ENCODE results near the gene SLC16A7. TPM values are rescaled to one million over a fixed set of nuclear protein-coding genes. Genes with fewer than 3 reads are reported as not detected.

The SLC16A7 gene
- total and polyA plus RNA-seq, 10 of the 15 experiments (the other 5 are each of a cell fraction or from before 2014, with no cell fraction given) = 1.5 to 12.9 (median 6.7) TPM

DNA sequence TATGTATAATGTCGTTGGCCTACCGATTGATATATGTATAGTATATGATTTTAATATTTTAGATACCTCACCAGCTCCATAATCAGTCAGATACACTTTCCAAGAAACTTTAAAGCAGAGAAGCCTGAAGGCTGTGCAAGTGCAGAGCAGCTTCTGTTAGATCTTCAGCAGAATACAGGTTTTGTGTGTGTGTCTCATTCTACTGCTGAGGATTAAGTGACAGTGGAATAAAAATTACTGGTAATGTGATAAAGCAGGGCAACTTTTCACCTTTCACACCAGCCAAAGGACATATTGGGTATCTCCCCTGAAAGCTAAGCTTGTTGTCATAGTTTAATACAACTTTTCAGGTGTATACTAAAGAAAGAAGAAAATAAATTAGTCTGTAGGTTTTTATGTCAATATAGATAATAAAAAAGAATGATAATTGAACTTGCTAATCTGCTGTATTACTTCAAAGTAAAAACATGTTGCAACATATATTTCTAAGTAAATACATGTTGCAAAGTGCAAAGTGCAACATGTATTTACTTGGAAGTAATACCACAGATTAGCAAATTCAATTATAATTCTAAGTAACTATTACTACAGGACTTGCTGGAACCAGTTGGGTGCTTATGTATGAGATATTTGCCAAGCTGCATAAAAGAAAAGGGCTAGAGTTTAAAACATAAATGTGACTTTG, 128.3 kb downstream of the SLC16A7 start:
- SMC1A ChIA-PET (ENCODE audit: uncharacterized antibody, unreplicated experiment) = no interaction called here
- intact Hi-C loops (cut with micrococcal nuclease; ENCODE audit: unreplicated experiment) (no loop called here), in situ Hi-C loops (cut with MboI) (no loop called here)
- no TSS peak for BruUV-seq (replicated peaks)
- RAD21 ChIA-PET (ENCODE audit: unreplicated experiment) = no interaction called here
- no peak for FAIRE-seq
- WGBS (ENCODE audit: insufficient coverage, insufficient replicate concordance, low lambda C conversion rate, missing lambda C conversion rate) = 97% methylated on average over 2 of the region's 2 CpGs
- CTCF ChIA-PET = no interaction called here
- Histone ChIP-seq H2AFZ (ENCODE audit: control insufficient read depth, low read depth, low read length) (no peak overlapping the region), H3K27ac (ENCODE audit: control insufficient read depth, insufficient read depth) (no peak overlapping the region), H3K79me2 (ENCODE audit: control insufficient read depth, insufficient read depth, low read length) (no peaks in the 10 kb centered on the region), H3K4me1 (ENCODE audit: control insufficient read depth, insufficient read depth, low read length) (no peaks in the 10 kb centered on the region), H3K9ac (ENCODE audit: control insufficient read depth, insufficient read depth, low read length) (no peak overlapping the region), H3K4me3 (no peak overlapping the region), H3K36me3 (ENCODE audit: control insufficient read depth in 2 of 2, insufficient read depth in 2 of 2, low read length in 1 of 2) (no peaks in the 10 kb centered on the region), H3K4me2 (ENCODE audit: control insufficient read depth, insufficient read depth) (no peak overlapping the region), H4K20me1 (ENCODE audit: control insufficient read depth, insufficient read depth) (no peaks in the 10 kb centered on the region), H3K27me3 (replicated peaks in 1 of 2; ENCODE audit: control insufficient read depth in 2 of 2, insufficient read depth in 2 of 2, low read length in 1 of 2) (no peaks in the 10 kb centered on the region), H3K9me3 (replicated peaks; ENCODE audit: control insufficient read depth, insufficient read depth, low read length) (no peaks in the 10 kb centered on the region)
- no peak for ATAC-seq
- POLR2A ChIA-PET = no interaction called here
- no peak for DNase-seq (ENCODE audit: low read depth, low spot score)
- no peak for TF ChIP-seq DPF2 (IDR thresholded peaks at IDR 0.05)
- TF ChIP-seq ZNF217 (IDR thresholded peaks at IDR 0.05) = no peak
- no peak for TF ChIP-seq HDGF (IDR thresholded peaks at IDR 0.05)
- no peak for TF ChIP-seq TAF1 (IDR thresholded peaks at IDR 0.05; ENCODE audit: borderline replicate concordance, low read depth, low read length)
- TF ChIP-seq CHD1 (IDR thresholded peaks at IDR 0.05; ENCODE audit: low read depth, low read length) = no peak
- TF ChIP-seq, protein P1, sequence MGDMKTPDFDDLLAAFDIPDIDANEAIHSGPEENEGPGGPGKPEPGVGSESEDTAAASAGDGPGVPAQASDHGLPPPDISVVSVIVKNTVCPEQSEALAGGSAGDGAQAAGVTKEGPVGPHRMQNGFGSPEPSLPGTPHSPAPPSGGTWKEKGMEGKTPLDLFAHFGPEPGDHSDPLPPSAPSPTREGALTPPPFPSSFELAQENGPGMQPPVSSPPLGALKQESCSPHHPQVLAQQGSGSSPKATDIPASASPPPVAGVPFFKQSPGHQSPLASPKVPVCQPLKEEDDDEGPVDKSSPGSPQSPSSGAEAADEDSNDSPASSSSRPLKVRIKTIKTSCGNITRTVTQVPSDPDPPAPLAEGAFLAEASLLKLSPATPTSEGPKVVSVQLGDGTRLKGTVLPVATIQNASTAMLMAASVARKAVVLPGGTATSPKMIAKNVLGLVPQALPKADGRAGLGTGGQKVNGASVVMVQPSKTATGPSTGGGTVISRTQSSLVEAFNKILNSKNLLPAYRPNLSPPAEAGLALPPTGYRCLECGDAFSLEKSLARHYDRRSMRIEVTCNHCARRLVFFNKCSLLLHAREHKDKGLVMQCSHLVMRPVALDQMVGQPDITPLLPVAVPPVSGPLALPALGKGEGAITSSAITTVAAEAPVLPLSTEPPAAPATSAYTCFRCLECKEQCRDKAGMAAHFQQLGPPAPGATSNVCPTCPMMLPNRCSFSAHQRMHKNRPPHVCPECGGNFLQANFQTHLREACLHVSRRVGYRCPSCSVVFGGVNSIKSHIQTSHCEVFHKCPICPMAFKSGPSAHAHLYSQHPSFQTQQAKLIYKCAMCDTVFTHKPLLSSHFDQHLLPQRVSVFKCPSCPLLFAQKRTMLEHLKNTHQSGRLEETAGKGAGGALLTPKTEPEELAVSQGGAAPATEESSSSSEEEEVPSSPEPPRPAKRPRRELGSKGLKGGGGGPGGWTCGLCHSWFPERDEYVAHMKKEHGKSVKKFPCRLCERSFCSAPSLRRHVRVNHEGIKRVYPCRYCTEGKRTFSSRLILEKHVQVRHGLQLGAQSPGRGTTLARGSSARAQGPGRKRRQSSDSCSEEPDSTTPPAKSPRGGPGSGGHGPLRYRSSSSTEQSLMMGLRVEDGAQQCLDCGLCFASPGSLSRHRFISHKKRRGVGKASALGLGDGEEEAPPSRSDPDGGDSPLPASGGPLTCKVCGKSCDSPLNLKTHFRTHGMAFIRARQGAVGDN (IDR thresholded peaks at IDR 0.05) = no peak
- no peak for TF ChIP-seq SUZ12 (IDR thresholded peaks at IDR 0.05; ENCODE audit: unreplicated experiment)
- TF ChIP-seq, protein P2, sequence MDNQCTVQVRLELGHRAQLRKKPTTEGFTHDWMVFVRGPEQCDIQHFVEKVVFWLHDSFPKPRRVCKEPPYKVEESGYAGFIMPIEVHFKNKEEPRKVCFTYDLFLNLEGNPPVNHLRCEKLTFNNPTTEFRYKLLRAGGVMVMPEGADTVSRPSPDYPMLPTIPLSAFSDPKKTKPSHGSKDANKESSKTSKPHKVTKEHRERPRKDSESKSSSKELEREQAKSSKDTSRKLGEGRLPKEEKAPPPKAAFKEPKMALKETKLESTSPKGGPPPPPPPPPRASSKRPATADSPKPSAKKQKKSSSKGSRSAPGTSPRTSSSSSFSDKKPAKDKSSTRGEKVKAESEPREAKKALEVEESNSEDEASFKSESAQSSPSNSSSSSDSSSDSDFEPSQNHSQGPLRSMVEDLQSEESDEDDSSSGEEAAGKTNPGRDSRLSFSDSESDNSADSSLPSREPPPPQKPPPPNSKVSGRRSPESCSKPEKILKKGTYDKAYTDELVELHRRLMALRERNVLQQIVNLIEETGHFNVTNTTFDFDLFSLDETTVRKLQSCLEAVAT (IDR thresholded peaks at IDR 0.05) = no peak
- TF ChIP-seq ZNF274 (IDR thresholded peaks at IDR 0.05; ENCODE audit: insufficient read depth, insufficient read length) = no peak
- no peak for TF ChIP-seq BRCA1 (IDR thresholded peaks at IDR 0.05; ENCODE audit: low read depth, low read length)
- TF ChIP-seq MYC (IDR thresholded peaks at IDR 0.05; ENCODE audit: insufficient read depth, insufficient read length, insufficient replicate concordance, low read length, severe bottlenecking) = no peak
- no peak for TF ChIP-seq EZH2 (IDR thresholded peaks at IDR 0.05; ENCODE audit: borderline replicate concordance, control insufficient read depth, low read depth, low read length)
- no peak for TF ChIP-seq NFIC (IDR thresholded peaks at IDR 0.05; ENCODE audit: low read depth, low read length)
- no peak for TF ChIP-seq RB1 (IDR thresholded peaks at IDR 0.05; ENCODE audit: borderline replicate concordance)
- TF ChIP-seq SKIL (IDR thresholded peaks at IDR 0.05; ENCODE audit: low read depth, poor library complexity, severe bottlenecking) = no peak
- no peak for TF ChIP-seq TCF12 (IDR thresholded peaks at IDR 0.05; ENCODE audit: low read depth, low read length)
- no peak for TF ChIP-seq NR2C1 (IDR thresholded peaks at IDR 0.05)
- TF ChIP-seq YBX1 (IDR thresholded peaks at IDR 0.05) = no peak
- TF ChIP-seq RUNX3 (IDR thresholded peaks at IDR 0.05; ENCODE audit: low read length) = no peak
